IMR-90 (cell line): Measurements from ENCODE around the gene LRRC75A. TPM values are rescaled to one million over a fixed set of nuclear protein-coding genes. Genes with fewer than 3 reads are reported as not detected.

Experiments
- ATAC-seq: fragments of 200-7000 bp; cut with Tn5 transposase; 2 replicates; pipeline ENCODE4 v1.9.1; 2020; ENCODE audit warnings: low read depth, mild to moderate bottlenecking, moderate library complexity
- BruUV-seq: library from RNA; stranded (reverse); fragments of 400-500 nt; replicated peaks from 2 replicates; lab custom pipeline; 2021; lab: Mats Ljungman, UMichigan
- CTCF ChIA-PET: fragments of 300-600 bp; formaldehyde crosslinking; extraction: SDS; loops from one replicate; lab custom pipeline; 2021; ENCODE audit warnings: antibody characterized with exemption; lab: Yijun Ruan, JAX
- POLR2A ChIA-PET: fragments of 300-600 bp; sonication (Branson Sonifier 250); formaldehyde crosslinking; loops from one replicate; lab custom pipeline; 2022; ENCODE audit warnings: antibody characterized with exemption; ENCODE audit not compliant: unreplicated experiment; lab: Charles Lee
- DNase-seq: peaks from one replicate; pipeline ENCODE4 v3.0.0; 2013
- H2AFZ ChIP-seq: replicated peaks from 2 replicates; pipeline ENCODE3; 2013; ENCODE audit warnings: low read length, mild to moderate bottlenecking; ENCODE audit not compliant: poor library complexity
- H2AK5ac ChIP-seq: 2 replicates; pipeline ENCODE4 v1.6.1; 2013; ENCODE audit warnings: low read depth, low read length, inconsistent platforms
- H2AK9ac ChIP-seq: replicated peaks from 2 replicates; pipeline ENCODE3; 2013; ENCODE audit warnings: mild to moderate bottlenecking, low read depth, low read length, moderate library complexity; ENCODE audit not compliant: poor library complexity
- H2BK120ac ChIP-seq: 2 replicates; pipeline ENCODE4 v1.6.1; 2013; ENCODE audit warnings: low read depth, low read length, inconsistent platforms
- H2BK15ac ChIP-seq: 3 replicates; pipeline ENCODE4 v1.6.1; 2013; ENCODE audit warnings: low read depth, low read length, inconsistent platforms
- H2BK20ac ChIP-seq: 2 replicates; pipeline ENCODE4 v1.6.1; 2013; ENCODE audit warnings: low read depth, mild to moderate bottlenecking, inconsistent platforms, low read length, moderate library complexity
- H2BK5ac ChIP-seq: 2 replicates; pipeline ENCODE4 v1.6.1; 2013; ENCODE audit warnings: mild to moderate bottlenecking, low read depth, low read length, inconsistent platforms; ENCODE audit not compliant: poor library complexity, severe bottlenecking
- H3K14ac ChIP-seq: replicated peaks from 2 replicates; pipeline ENCODE4 v1.6.1; 2013; ENCODE audit warnings: low read depth, low read length, inconsistent platforms
- H3K18ac ChIP-seq: 2 replicates; pipeline ENCODE4 v1.6.1; 2013; ENCODE audit warnings: low read depth, low read length, control low read depth
- H3K23ac ChIP-seq: 2 replicates; pipeline ENCODE4 v1.6.1; 2013; ENCODE audit warnings: low read depth, low read length, inconsistent platforms
- H3K27ac ChIP-seq: 2 replicates; pipeline ENCODE4 v1.5.1; 2013; ENCODE audit warnings: mild to moderate bottlenecking, control low read depth, low read length; ENCODE audit not compliant: insufficient read depth
- H3K27me3 ChIP-seq: 2 replicates; pipeline ENCODE4 v1.6.1; 2013; ENCODE audit warnings: low read length; ENCODE audit not compliant: control insufficient read depth, insufficient read depth
- H3K36me3 ChIP-seq: 2 replicates; pipeline ENCODE4 v1.6.1; 2013; ENCODE audit warnings: low read length, mixed read lengths; ENCODE audit not compliant: control insufficient read depth, insufficient read depth
- H3K4ac ChIP-seq: 2 replicates; pipeline ENCODE4 v1.6.1; 2013; ENCODE audit warnings: low read depth, low read length, inconsistent platforms
- H3K4me1 ChIP-seq: 2 replicates; pipeline ENCODE4 v1.6.1; 2013; ENCODE audit warnings: low read length, mixed read lengths; ENCODE audit not compliant: control insufficient read depth, insufficient read depth
- H3K4me2 ChIP-seq: 2 replicates; pipeline ENCODE4 v1.6.1; 2013; ENCODE audit warnings: low read depth, mild to moderate bottlenecking, control low read depth, low read length, moderate library complexity
- H3K4me3 ChIP-seq: 2 replicates; pipeline ENCODE4 v1.5.1; 2013; ENCODE audit warnings: low read depth, mild to moderate bottlenecking, control low read depth, low read length, moderate library complexity; ENCODE audit not compliant: insufficient read depth
- H3K56ac ChIP-seq: 2 replicates; pipeline ENCODE4 v1.6.1; 2013; ENCODE audit warnings: low read length, inconsistent platforms; ENCODE audit not compliant: insufficient read depth; ENCODE audit errors: extremely low read depth
- H3K79me1 ChIP-seq, 2 experiments: 2 replicates each; pipeline ENCODE4 v1.6.1; 2013; ENCODE audit warnings: low read length in 2 of 2, inconsistent platforms in 1 of 2, low read depth in 1 of 2
- H3K9ac ChIP-seq: 2 replicates; pipeline ENCODE4 v1.6.1; 2013; ENCODE audit warnings: low read depth, low read length, control low read depth
- H3K9me1 ChIP-seq: 2 replicates; pipeline ENCODE4 v1.6.1; 2013; ENCODE audit warnings: low read length, inconsistent platforms; ENCODE audit not compliant: insufficient read depth
- H3K9me3 ChIP-seq: 2 replicates; pipeline ENCODE4 v1.6.1; 2013; ENCODE audit warnings: low read length; ENCODE audit not compliant: control insufficient read depth, insufficient read depth
- H4K20me1 ChIP-seq: 2 replicates; pipeline ENCODE4 v1.6.1; 2013; ENCODE audit warnings: low read length, inconsistent platforms; ENCODE audit not compliant: insufficient read depth
- H4K5ac ChIP-seq: 2 replicates; pipeline ENCODE4 v1.6.1; 2013; ENCODE audit warnings: mild to moderate bottlenecking, low read depth, low read length, control low read depth
- H4K8ac ChIP-seq, 2 experiments: 2 replicates each; pipeline ENCODE4 v1.6.1; 2013; ENCODE audit warnings: low read depth in 2 of 2, low read length in 2 of 2, control low read depth in 1 of 2, inconsistent platforms in 1 of 2
- H4K91ac ChIP-seq: 2 replicates; pipeline ENCODE4 v1.6.1; 2013; ENCODE audit warnings: low read depth, low read length, inconsistent platforms; ENCODE audit not compliant: insufficient read depth
- BHLHE40 ChIP-seq: fragments of 150-350 bp; IDR thresholded peaks from 2 replicates; pipeline ENCODE4 v1.6.1; 2016; ENCODE audit warnings: mild to moderate bottlenecking, low read depth, low read length
- CEBPB ChIP-seq: IDR thresholded peaks from 2 replicates; pipeline ENCODE4 v1.6.1; 2012; ENCODE audit warnings: low read depth, low read length, improper control_type of control experiment
- CHD1 ChIP-seq: IDR thresholded peaks from 2 replicates; pipeline ENCODE4 v1.6.1; 2012; ENCODE audit warnings: low read depth, low read length, improper control_type of control experiment
- FOS ChIP-seq: fragments of 150-350 bp; IDR thresholded peaks from 2 replicates; pipeline ENCODE4 v1.6.1; 2016; ENCODE audit warnings: low read depth, low read length
- MAFK ChIP-seq: IDR thresholded peaks from 2 replicates; pipeline ENCODE4 v1.6.1; 2012; ENCODE audit warnings: low read depth, low read length, improper control_type of control experiment
- MAZ ChIP-seq: IDR thresholded peaks from 2 replicates; pipeline ENCODE4 v1.6.1; 2012; ENCODE audit warnings: low read depth, mild to moderate bottlenecking, low read length, improper control_type of control experiment, moderate library complexity, borderline replicate concordance
- MXI1 ChIP-seq: IDR thresholded peaks from 2 replicates; pipeline ENCODE4 v1.6.1; 2012; ENCODE audit warnings: low read depth, mild to moderate bottlenecking, low read length, moderate library complexity, borderline replicate concordance
- NFE2L2 ChIP-seq: fragments of 150-350 bp; IDR thresholded peaks from 2 replicates; pipeline ENCODE4 v1.6.1; 2016; ENCODE audit warnings: low read depth, mild to moderate bottlenecking, low read length
- POLR2A ChIP-seq: IDR thresholded peaks from 2 replicates; pipeline ENCODE4 v1.6.1; 2012; ENCODE audit warnings: mild to moderate bottlenecking, low read depth, low read length
- RAD21 ChIP-seq: IDR thresholded peaks from 2 replicates; pipeline ENCODE4 v1.6.1; 2012; ENCODE audit warnings: low read length, improper control_type of control experiment
- RCOR1 ChIP-seq: IDR thresholded peaks from 2 replicates; pipeline ENCODE4 v1.6.1; 2012; ENCODE audit warnings: mild to moderate bottlenecking, low read length, improper control_type of control experiment; ENCODE audit not compliant: insufficient replicate concordance
- RFX5 ChIP-seq: IDR thresholded peaks from 2 replicates; pipeline ENCODE4 v1.8.0; 2012; ENCODE audit warnings: low read depth, mild to moderate bottlenecking, low read length, moderate library complexity
- SMC3 ChIP-seq: fragments of 150-350 bp; IDR thresholded peaks from 2 replicates; pipeline ENCODE4 v1.6.1; 2016; ENCODE audit warnings: low read depth, mild to moderate bottlenecking, antibody characterized with exemption, low read length, moderate library complexity
- WGBS, 2 experiments: methylation state at CpG; one replicate each; pipeline versions ENCODE4 v1.1.5 to v1.1.7; 2013; ENCODE audit warnings: missing lambda C conversion rate in 2 of 2; ENCODE audit not compliant: insufficient read length in 1 of 2; ENCODE audit errors: extremely low coverage in 2 of 2; 5-methylcytosine and 5-hydroxymethylcytosine counted together
- dilution Hi-C: fragments of 300-500 bp; cut with HindIII; formaldehyde crosslinking; loops from one replicate; pipeline ENCODE4 v1.14.3; 2018; ENCODE audit warnings: low sequenced_read_pairs; ENCODE audit not compliant: unreplicated experiment
- in situ Hi-C: fragments of 300-500 bp; cut with MboI; formaldehyde crosslinking; loops from 3 replicates; pipeline ENCODE4 v1.14.3; 2019; ENCODE audit warnings: low sequenced_read_pairs, inconsistent platforms, mixed read lengths
- intact Hi-C: fragments of 100-400 bp; cut with micrococcal nuclease; formaldehyde crosslinking; loops from 2 replicates; pipeline ENCODE4 v1.10.0; 2022
- polyA plus RNA-seq, 3 experiments: library from polyadenylated mRNA; depleted of rRNA; stranded (reverse); fragments of >200 nt; gene quantifications; 2 replicates each; pipeline ENCODE4 v1.2.3, GENCODE V29; 2012; ENCODE audit warnings: low replicate concordance in 1 of 3
- total RNA-seq: library from RNA; depleted of rRNA; stranded (reverse); fragments of >200 nt; gene quantifications from 2 replicates; pipeline ENCODE4 v1.2.3, GENCODE V29; 2012
- TF ChIP-seq, protein P1 (sequence below): fragments of 150-350 bp; IDR thresholded peaks from 2 replicates; pipeline ENCODE4 v1.6.1; 2017; ENCODE audit warnings: mild to moderate bottlenecking, antibody characterized with exemption, low read length, low read depth
- TF ChIP-seq, protein P2 (sequence below): fragments of 150-350 bp; IDR thresholded peaks from 2 replicates; pipeline ENCODE4 v1.6.1; 2016; ENCODE audit warnings: low read depth, mild to moderate bottlenecking, low read length, moderate library complexity, borderline replicate concordance
- TF ChIP-seq, protein P3 (sequence below): conservative IDR thresholded peaks from 2 replicates; pipeline ENCODE4 v1.5.1; 2012; ENCODE audit warnings: mild to moderate bottlenecking, low read depth, low read length, improper control_type of control experiment

The LRRC75A gene
- total and polyA plus RNA-seq, 2 of the 4 experiments (the other 2 are of a cell fraction): 0.72 to 1.0 TPM

DNA sequence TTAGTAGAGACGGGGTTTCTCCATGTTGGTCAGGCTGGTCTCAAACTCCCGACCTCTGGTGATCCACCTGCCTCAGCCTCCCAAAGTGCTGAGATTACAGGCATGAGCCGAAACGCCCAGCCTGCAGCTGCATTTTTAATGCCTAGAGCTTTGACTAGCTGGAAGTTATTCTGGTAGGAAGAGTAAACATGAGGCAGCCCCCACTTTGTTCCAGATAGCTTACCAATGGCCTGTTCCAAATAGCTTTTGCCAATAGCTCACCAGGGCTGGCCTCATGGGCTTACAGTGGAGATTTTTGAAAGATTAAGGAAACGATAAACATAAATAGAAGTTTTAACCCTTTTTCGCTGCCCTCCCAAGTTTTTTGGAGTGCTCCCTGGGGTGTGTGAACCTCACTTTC is 66.8 kb downstream of the LRRC75A start:
- no peak overlapping the region for H3K23ac ChIP-seq
- TF ChIP-seq CHD1 (no peak), BHLHE40 (no peak), POLR2A (no peak), RCOR1 (no peak), RFX5 (no peak), CEBPB (no peak), SMC3 (no peak), MXI1 (no peak), RAD21 (no peak), FOS (no peak), NFE2L2 (no peak), MAZ (no peak), MAFK (no peak)
- TF ChIP-seq, protein P1, sequence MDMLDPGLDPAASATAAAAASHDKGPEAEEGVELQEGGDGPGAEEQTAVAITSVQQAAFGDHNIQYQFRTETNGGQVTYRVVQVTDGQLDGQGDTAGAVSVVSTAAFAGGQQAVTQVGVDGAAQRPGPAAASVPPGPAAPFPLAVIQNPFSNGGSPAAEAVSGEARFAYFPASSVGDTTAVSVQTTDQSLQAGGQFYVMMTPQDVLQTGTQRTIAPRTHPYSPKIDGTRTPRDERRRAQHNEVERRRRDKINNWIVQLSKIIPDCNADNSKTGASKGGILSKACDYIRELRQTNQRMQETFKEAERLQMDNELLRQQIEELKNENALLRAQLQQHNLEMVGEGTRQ: no peak
- TF ChIP-seq, protein P2, sequence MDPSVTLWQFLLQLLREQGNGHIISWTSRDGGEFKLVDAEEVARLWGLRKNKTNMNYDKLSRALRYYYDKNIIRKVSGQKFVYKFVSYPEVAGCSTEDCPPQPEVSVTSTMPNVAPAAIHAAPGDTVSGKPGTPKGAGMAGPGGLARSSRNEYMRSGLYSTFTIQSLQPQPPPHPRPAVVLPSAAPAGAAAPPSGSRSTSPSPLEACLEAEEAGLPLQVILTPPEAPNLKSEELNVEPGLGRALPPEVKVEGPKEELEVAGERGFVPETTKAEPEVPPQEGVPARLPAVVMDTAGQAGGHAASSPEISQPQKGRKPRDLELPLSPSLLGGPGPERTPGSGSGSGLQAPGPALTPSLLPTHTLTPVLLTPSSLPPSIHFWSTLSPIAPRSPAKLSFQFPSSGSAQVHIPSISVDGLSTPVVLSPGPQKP: no peak
- TF ChIP-seq, protein P3, sequence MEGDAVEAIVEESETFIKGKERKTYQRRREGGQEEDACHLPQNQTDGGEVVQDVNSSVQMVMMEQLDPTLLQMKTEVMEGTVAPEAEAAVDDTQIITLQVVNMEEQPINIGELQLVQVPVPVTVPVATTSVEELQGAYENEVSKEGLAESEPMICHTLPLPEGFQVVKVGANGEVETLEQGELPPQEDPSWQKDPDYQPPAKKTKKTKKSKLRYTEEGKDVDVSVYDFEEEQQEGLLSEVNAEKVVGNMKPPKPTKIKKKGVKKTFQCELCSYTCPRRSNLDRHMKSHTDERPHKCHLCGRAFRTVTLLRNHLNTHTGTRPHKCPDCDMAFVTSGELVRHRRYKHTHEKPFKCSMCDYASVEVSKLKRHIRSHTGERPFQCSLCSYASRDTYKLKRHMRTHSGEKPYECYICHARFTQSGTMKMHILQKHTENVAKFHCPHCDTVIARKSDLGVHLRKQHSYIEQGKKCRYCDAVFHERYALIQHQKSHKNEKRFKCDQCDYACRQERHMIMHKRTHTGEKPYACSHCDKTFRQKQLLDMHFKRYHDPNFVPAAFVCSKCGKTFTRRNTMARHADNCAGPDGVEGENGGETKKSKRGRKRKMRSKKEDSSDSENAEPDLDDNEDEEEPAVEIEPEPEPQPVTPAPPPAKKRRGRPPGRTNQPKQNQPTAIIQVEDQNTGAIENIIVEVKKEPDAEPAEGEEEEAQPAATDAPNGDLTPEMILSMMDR: no peak
- H4K8ac ChIP-seq: no peak overlapping the region
- no peak overlapping the region for H2BK20ac ChIP-seq
- H3K27ac ChIP-seq: no peak overlapping the region
- H3K4me3 ChIP-seq: no peak overlapping the region
- intact Hi-C loops: no loop called here
- no peak overlapping the region for H3K56ac ChIP-seq
- H3K9ac ChIP-seq: no peak overlapping the region
- ChIA-PET CTCF (no interaction called here), POLR2A (no interaction called here)
- H2AFZ ChIP-seq: no peak overlapping the region
- H4K91ac ChIP-seq: no peak overlapping the region
- H3K4me2 ChIP-seq: no peak overlapping the region
- H3K27me3 ChIP-seq: no peaks in the 10 kb centered on the region
- dilution Hi-C loops: no loop called here
- peaks cover 13% of the 10 kb centered on the region; the same call in 1 of the 2 replicates for H3K9me1 ChIP-seq
- no peak overlapping the region for H3K14ac ChIP-seq
- H4K20me1 ChIP-seq: no peaks in the 10 kb centered on the region; the same call in none of the 2 replicates
- peaks cover 7% of the 10 kb centered on the region for H3K4me1 ChIP-seq
- H4K5ac ChIP-seq: no peak overlapping the region
- DNase-seq (no peak), ATAC-seq (no peak)
- H2BK15ac ChIP-seq: no peak overlapping the region
- in situ Hi-C loops: no loop called here
- H3K79me1 ChIP-seq: peaks cover 0 to 47% of the 10 kb centered on the region in 2 experiments; a peak in 2 of 4 replicates
- no peak overlapping the region for H2AK9ac ChIP-seq
- no peak overlapping the region for H2AK5ac ChIP-seq
- BruUV-seq: no TSS peak
- H3K36me3 ChIP-seq: peaks cover 14% of the 10 kb centered on the region; the same call in 1 of the 2 replicates
- no peak overlapping the region for H3K18ac ChIP-seq
- no peak overlapping the region for H2BK5ac ChIP-seq
- WGBS, 2 experiments: no CpG with 5 or more reads among the region's 6 CpGs
- no peak overlapping the region for H2BK120ac ChIP-seq
- no peak overlapping the region for H3K4ac ChIP-seq
- H3K9me3 ChIP-seq: no peaks in the 10 kb centered on the region
